ENCODE data around the gene DLX2.
A peak's percentile ranks its signal among the peaks of the same experiment; 100 is the strongest.

The DLX2 gene

GRCh38 chr2:172095146-172095904, 7.4 kb downstream of the DLX2 start:
- Histone ChIP-seq H3K4me1 (no peaks in the 10 kb centered on the region), H3K4me3 (ENCODE audit: low read depth, low read length) (peak overlapping the region; percentile 23), H3K27me3 (peaks cover 98% of the 10 kb centered on the region), H3K9me3 (no peaks in the 10 kb centered on the region), H3K36me3 (no peaks in the 10 kb centered on the region)
- DNase-seq = peak; percentile 21
- TF ChIP-seq CTCF (IDR thresholded peaks at IDR 0.05; ENCODE audit: low read depth, low read length) = no peak

GRCh38 chr2:172094294-172095145, 8.2 kb downstream of the DLX2 start:
- Histone ChIP-seq H3K4me1 (no peaks in the 10 kb centered on the region), H3K4me3 (ENCODE audit: low read depth, low read length) (peak overlapping the region; percentile 23; the same call in 1 of the 2 replicates), H3K9me3 (no peaks in the 10 kb centered on the region), H3K36me3 (no peaks in the 10 kb centered on the region), H3K27me3 (peaks cover 98% of the 10 kb centered on the region)
- no peak for TF ChIP-seq CTCF (IDR thresholded peaks at IDR 0.05; ENCODE audit: low read depth, low read length)
- no peak for DNase-seq

GRCh38 chr2:172093416-172094293, 9.0 kb downstream of the DLX2 start:
- DNase-seq = no peak
- no peak overlapping the region for H3K4me3 ChIP-seq (ENCODE audit: low read depth, low read length)

GRCh38 chr2:172092716-172093415, 9.8 kb downstream of the DLX2 start:
- Histone ChIP-seq H3K4me3 (ENCODE audit: low read depth, low read length) (no peak overlapping the region), H3K27me3 (peaks cover 98% of the 10 kb centered on the region), H3K36me3 (no peaks in the 10 kb centered on the region), H3K9me3 (no peaks in the 10 kb centered on the region), H3K4me1 (no peaks in the 10 kb centered on the region)
- DNase-seq = no peak
- no peak for TF ChIP-seq CTCF (IDR thresholded peaks at IDR 0.05; ENCODE audit: low read depth, low read length)

More at GRCh38 chr2:172093416-172094293, 9.0 kb downstream of the DLX2 start:
- Histone ChIP-seq H3K36me3 (no peaks in the 10 kb centered on the region), H3K27me3 (peaks cover 98% of the 10 kb centered on the region), H3K4me1 (no peaks in the 10 kb centered on the region), H3K9me3 (no peaks in the 10 kb centered on the region)
- TF ChIP-seq CTCF (IDR thresholded peaks at IDR 0.05; ENCODE audit: low read depth, low read length) = no peak

- H3K4me1 ChIP-seq = no peaks in the 10 kb centered on the region
- H3K9me3 ChIP-seq = no peaks in the 10 kb centered on the region
- TF ChIP-seq CTCF (IDR thresholded peaks at IDR 0.05; ENCODE audit: low read depth, low read length) = no peak
- DNase-seq = no peak
- no peak overlapping the region for H3K4me3 ChIP-seq (ENCODE audit: low read depth, low read length)
- H3K36me3 ChIP-seq = no peaks in the 10 kb centered on the region
- H3K27me3 ChIP-seq = peaks cover 98% of the 10 kb centered on the region
These were observed 10.7 kb downstream of the DLX2 start for GRCh38 chr2:172091761-172092566.
